ENCODE data around the gene TMPRSS3.

DNA sequence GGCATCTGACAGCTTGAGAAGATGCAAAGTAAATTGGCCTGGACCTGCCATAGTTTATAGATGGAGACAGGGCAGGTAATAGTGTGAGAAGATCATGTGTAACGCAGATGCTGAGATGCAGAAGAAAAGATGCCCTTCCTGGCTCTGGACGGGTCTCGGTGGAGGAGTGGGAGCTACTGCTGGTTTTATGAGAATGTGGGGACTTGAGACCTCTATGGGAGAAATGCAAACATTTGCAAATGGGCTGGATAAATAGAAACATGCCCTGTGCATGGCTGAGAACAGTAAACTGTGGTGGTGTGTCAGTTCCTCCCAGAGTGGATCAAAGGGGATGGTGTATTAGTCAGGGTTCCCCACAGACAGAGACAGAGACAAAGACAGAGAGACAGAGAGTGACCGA is 29.7 kb upstream of the TMPRSS3 start:
- TF ChIP-seq CTCF (IDR thresholded peaks at IDR 0.05) (no peak), POLR2A (IDR thresholded peaks at IDR 0.05) (no peak)
